Measurements from ENCODE around the gene JMJD4.

DNA sequence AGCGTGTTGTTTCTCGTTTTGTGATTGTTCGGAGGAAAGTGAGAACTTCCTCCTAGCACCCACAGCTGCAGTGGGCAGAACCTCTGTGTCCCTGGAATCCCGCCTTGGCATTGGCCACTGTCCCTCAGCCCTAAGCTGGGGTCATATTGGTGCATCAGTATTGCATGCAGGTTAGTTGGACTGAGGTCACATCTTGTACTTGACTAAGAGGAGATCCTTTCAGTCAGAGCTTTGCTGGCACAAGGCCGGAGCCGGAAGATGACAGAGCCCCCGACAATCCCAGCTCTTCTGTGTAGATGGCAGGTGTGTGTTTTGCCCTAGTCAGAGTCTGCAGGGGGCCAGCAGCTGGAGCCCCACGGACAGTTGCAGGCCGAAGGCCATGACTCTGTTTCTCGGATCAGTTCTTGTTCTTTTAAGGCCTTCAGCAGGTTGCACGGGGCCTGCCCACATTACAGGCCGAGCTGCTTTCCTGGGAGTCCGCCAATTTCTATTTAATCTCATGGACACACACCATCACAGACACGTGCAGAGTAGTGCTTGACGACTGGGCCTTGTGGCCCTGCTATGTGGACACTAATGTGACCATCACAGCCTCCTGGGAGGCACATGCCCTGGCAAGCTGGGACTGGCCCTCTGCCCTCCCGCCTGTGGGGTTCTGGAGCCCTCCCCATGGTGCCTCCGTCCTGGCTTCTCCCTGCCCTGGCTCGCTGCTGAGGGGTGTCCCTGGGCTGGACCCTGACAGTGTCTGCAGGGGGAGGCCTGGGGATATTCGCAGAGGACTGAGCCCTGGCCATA is 15.0 kb upstream of the JMJD4 start:
- TF ChIP-seq, protein P1, sequence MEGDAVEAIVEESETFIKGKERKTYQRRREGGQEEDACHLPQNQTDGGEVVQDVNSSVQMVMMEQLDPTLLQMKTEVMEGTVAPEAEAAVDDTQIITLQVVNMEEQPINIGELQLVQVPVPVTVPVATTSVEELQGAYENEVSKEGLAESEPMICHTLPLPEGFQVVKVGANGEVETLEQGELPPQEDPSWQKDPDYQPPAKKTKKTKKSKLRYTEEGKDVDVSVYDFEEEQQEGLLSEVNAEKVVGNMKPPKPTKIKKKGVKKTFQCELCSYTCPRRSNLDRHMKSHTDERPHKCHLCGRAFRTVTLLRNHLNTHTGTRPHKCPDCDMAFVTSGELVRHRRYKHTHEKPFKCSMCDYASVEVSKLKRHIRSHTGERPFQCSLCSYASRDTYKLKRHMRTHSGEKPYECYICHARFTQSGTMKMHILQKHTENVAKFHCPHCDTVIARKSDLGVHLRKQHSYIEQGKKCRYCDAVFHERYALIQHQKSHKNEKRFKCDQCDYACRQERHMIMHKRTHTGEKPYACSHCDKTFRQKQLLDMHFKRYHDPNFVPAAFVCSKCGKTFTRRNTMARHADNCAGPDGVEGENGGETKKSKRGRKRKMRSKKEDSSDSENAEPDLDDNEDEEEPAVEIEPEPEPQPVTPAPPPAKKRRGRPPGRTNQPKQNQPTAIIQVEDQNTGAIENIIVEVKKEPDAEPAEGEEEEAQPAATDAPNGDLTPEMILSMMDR (conservative IDR thresholded peaks at IDR 0.05 in 1 of 2, IDR thresholded peaks at IDR 0.05 in 1 of 2; ENCODE audit: extremely low read depth in 1 of 2, insufficient read depth in 1 of 2, low read depth in 1 of 2, low read length in 2 of 2) = no peak
- no peak for TF ChIP-seq EZH2 (IDR thresholded peaks at IDR 0.05; ENCODE audit: borderline replicate concordance, low read length)

Measured in mammary epithelial cell (primary cell).